GM23248 (cell line): ENCODE measurements around the gene TBL1X.

Experiments
- EZH2 ChIP-seq: fragments of 200-600 bp; sonication (generic); IDR thresholded peaks from 2 replicates; pipeline ENCODE4 v1.6.1; 2018; ENCODE audit warnings: antibody characterized with exemption, mild to moderate bottlenecking; ENCODE audit not compliant: insufficient read depth, poor library complexity, severe bottlenecking
- EZH2phosphoT487 ChIP-seq: fragments of 200-600 bp; sonication (generic); IDR thresholded peaks from 2 replicates; pipeline ENCODE4 v1.6.1; 2018; ENCODE audit warnings: antibody characterized with exemption, moderate library complexity, mild to moderate bottlenecking, low read depth; ENCODE audit not compliant: insufficient read depth

DNA sequence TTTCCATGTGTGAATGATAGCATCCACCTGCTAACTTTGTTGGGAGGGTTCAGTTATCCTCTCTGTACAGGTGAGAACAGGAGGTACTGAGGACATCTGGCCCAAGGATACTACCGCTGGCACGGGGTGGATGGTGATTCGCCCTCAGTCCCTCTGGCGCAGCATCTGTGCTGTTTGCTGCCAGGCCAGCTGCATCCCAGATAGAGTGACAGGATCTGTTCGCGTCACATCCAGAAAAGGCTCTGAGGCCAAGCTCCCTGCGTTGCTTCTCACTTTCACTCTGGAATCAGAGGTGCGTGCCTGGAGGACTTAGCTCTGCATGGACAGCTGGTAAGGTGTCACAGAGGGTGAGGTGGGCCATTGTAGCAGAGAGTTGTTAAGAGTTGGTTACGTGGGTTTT is 95.4 kb downstream of the TBL1X start:
- no peak for TF ChIP-seq EZH2
- TF ChIP-seq EZH2phosphoT487: no peak
